Mammary epithelial cell (primary cell): ENCODE results near the gene USP31.

ENCODE experiments used
- CTCF ChIP-seq, 2 donors: IDR thresholded peaks in 1 of 2; conservative IDR thresholded peaks in 1 of 2; 2 replicates each; pipeline ENCODE4 v1.5.1; 2011 to 2012; ENCODE audit warnings: inconsistent platforms in 2 of 2, low read length in 2 of 2, mild to moderate bottlenecking in 2 of 2, control low read depth in 1 of 2, low read depth in 1 of 2; ENCODE audit not compliant: insufficient read depth in 1 of 2; ENCODE audit errors: extremely low read depth in 1 of 2
- EZH2 ChIP-seq: IDR thresholded peaks from 2 replicates; pipeline ENCODE4 v1.6.1; 2012; ENCODE audit warnings: low read length, inconsistent platforms, borderline replicate concordance

- TF ChIP-seq CTCF (conservative IDR thresholded peaks at IDR 0.05 in 1 of 2, IDR thresholded peaks at IDR 0.05 in 1 of 2; ENCODE audit: extremely low read depth in 1 of 2, insufficient read depth in 1 of 2, low read depth in 1 of 2, low read length in 2 of 2) = no peak
- no peak for TF ChIP-seq EZH2
Observed at GRCh38 chr16:23072084-23072599, 77.1 kb downstream of the USP31 start.
